ENCODE measurements around the gene PI4KB.

PI4KB gene

DNA sequence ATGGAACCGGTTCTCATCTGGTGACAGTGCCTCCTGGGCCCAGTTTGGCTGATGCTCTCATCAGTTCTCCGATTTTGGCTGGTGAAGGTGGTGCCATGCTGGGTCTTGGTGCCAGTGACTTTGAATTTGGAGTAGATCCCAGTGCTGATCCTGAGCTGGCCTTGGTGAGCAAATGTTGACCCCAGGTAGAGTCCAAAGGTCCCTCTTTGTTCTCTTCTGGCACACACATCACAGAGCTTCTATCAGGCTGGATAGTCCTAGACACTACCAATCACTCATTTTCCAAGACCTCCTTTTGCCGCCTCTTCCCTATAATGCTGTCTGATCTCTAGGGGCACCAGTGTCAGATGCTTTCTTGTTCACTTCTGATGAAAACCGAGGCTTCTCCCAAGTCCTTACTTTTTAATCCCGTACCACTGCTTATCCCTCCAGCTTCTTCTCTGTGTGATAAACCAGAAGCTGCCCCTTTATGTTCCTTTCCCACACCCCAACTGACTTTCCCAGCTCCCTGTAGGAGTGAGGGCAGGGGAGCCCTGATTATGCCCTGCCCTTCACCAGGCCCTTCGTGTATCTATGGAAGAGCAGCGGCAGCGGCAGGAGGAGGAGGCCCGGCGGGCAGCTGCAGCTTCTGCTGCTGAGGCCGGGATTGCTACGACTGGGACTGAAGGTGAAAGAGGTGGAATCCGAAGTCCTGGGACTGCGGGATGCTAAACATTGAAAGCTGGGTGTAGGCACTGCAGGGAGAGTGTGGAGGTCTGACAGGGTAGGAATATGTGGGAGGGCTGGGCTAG lies 61.6 kb downstream of the PI4KB start:
- Histone ChIP-seq H4K20me1 (peaks cover 13% of the 10 kb centered on the region), H3K27ac (no peak overlapping the region), H3K36me3 (peaks cover 96% of the 10 kb centered on the region), H3K27me3 (no peaks in the 10 kb centered on the region), H3K4me2 (no peak overlapping the region), H3K9me3 (no peaks in the 10 kb centered on the region), H3K9ac (no peak overlapping the region), H3K4me1 (no peaks in the 10 kb centered on the region), H3K4me3 (no peak overlapping the region)
- no peak for TF ChIP-seq Cebpa-rat (IDR thresholded peaks at IDR 0.05)

DNA sequence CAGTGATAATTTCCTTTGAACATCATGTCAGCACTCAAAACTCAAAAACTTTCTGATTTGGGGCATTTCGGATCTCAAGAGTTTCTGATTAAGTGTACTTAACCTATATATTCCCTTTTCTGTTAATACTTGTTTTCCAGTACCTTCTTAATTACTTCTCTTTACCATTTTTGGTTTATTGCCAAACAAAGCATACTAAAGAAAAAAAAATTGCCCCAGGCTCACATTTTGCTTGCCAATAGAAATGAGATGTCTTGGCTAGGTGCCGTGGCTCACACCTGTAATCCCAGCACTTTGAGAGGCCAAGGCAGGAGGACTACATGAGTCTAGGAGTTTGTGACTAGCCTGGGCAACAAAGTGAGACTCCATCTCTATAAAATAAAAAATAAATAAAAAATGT lies 67.9 kb downstream of the PI4KB start:
- no peak overlapping the region for H3K4me3 ChIP-seq
- no peaks in the 10 kb centered on the region for H3K9me3 ChIP-seq
- no peak overlapping the region for H3K9ac ChIP-seq
- no peak for TF ChIP-seq Cebpa-rat (IDR thresholded peaks at IDR 0.05)
- no peaks in the 10 kb centered on the region for H3K27me3 ChIP-seq
- peaks cover 59% of the 10 kb centered on the region for H3K36me3 ChIP-seq
- no peak overlapping the region for H3K4me2 ChIP-seq
- H3K4me1 ChIP-seq: peaks cover 10% of the 10 kb centered on the region
- no peak overlapping the region for H3K27ac ChIP-seq
- H4K20me1 ChIP-seq: peaks cover 47% of the 10 kb centered on the region

DNA sequence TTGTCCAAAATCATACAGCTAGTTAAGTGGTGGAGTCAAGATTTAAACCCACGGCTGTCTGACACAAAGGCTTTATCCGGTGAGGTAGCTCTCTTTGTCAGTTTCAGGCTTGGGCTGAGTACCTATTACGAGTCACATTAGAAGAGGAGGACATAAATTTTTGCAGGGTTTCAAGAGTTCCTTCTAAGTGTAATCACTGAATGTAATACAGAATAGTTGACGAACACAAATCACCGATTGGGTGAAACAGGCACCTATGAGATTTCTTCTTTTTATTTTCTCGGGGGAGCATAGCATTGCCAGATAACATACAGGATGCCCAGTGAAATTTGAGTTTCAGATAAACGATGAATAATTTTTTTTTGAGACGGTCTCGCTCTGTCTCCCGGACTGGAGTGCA lies 71.8 kb downstream of the PI4KB start:
- peak overlapping the region; percentile 87 for H3K27ac ChIP-seq
- TF ChIP-seq Cebpa-rat (IDR thresholded peaks at IDR 0.05): no peak

DNA sequence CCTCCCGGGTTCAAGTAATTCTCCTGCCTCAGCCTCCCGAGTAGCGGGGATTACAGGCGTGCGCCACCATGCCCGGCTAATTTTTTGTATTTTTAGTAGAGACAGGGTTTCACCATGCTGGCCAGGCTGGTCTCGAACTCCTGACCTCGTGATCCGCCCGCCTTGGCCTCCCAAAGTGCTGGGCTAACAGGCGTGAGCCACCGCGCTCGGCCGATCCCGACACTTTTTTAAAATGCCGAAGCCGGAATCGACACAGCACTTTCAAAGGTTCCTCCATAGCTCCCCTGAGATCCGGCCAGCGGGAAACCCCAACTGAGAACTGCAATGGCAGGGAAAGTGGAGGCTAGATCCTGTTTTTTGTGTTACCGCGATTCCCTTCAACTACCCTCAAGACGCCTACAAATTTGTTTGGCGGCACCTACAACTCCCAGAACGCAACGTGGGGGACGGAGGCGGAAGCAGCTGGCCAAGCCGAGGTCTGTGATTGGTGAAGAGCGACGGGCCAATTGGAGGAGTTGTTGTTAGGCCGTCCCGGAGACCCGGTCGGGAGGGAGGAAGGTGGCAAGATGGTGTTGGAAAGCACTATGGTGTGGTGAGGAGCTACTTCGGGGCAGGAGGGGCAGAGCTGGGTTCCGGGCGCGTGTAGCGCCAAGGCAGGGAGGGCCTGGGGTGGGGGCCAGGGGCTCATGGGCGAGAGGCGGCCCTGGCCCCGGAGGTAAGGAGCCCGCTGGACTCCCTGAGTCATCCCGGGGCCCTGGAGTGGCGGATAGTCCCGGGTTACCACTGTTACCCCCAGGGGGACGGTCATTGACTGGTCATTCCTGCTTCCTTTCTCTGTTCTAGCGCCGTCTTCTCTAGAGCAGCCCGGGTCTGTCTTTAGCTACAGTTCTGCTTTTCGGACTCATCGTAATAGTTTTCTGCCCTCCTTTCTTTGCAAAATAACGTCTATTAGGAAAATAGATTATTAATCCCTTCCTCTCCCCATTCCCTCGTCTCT lies 72.7 kb downstream of the PI4KB start, which contains the start of gene PSMD4:
Gene PSMD4, plus strand, starts transcription at position 518 of the 997 bp plus-strand sequence. Its CDS starts 49 bp downstream, at position 567.
- H3K9ac ChIP-seq: peak within 1 kb of the TSS; percentile 93
- H3K4me2 ChIP-seq: peak within 1 kb of the TSS; percentile 92
- peaks cover 15% of the 10 kb centered on the region for H3K4me1 ChIP-seq
- peak within 1 kb of the TSS; percentile 85 for H3K4me3 ChIP-seq
- H3K27ac ChIP-seq: peak within 1 kb of the TSS; percentile 87
- peaks cover 24% of the 10 kb centered on the region for H4K20me1 ChIP-seq
- no peaks in the 10 kb centered on the region for H3K9me3 ChIP-seq
- H3K27me3 ChIP-seq: no peaks in the 10 kb centered on the region
- no peak for TF ChIP-seq Cebpa-rat (IDR thresholded peaks at IDR 0.05)
- H3K36me3 ChIP-seq: peaks cover 30% of the 10 kb centered on the region

More for the DNA sequence above, 71.8 kb downstream of the PI4KB start:
- H3K9ac ChIP-seq: peak overlapping the region; percentile 93
- no peaks in the 10 kb centered on the region for H3K9me3 ChIP-seq
- H3K4me1 ChIP-seq: peaks cover 15% of the 10 kb centered on the region
- peak overlapping the region; percentile 92 for H3K4me2 ChIP-seq
- H3K36me3 ChIP-seq: peaks cover 28% of the 10 kb centered on the region
- peaks cover 31% of the 10 kb centered on the region for H4K20me1 ChIP-seq
- H3K27me3 ChIP-seq: no peaks in the 10 kb centered on the region
- H3K4me3 ChIP-seq: peak overlapping the region; percentile 85

DNA sequence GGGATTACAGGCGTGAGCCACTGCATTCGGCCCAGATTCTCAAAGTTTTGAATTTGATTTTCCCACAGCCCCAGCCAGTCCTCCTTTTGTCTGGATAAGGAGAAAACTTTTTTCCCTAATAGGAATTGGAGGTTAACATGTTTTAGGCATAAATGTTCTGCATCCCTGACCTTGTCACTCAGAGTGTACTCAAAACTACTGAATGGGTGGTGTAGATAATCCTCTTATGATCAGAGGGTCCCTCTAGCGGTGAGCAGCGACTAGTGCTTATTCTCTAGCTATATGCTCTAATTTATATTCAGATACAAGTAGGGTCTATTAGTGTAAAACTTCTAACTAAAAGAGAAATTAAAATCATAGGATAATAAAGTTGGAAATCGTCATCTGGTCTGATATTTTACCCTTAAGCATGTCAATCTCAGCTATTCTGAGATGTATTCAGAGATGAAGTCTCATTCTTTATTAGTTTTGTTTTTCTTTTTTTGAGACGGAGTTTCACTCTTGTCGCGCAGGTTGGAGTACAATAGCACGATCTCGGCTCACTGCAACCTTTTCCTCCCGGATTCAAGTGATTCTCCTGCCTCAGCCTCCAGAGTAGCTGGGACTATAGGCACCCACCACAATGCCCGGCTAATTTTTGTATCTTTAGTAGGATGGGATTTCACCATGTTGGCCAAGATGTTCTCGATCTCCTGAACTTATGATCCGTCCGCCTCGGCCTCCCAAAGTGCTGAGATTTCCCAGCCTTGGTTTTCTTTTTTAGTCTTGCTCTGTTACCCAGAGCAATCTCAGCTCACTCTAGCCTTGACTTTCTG lies 75.4 kb downstream of the PI4KB start:
- H3K4me3 ChIP-seq: no peak overlapping the region
- peaks cover 15% of the 10 kb centered on the region for H3K4me1 ChIP-seq
- H3K36me3 ChIP-seq: peaks cover 41% of the 10 kb centered on the region
- H3K27ac ChIP-seq: no peak overlapping the region
- H3K9ac ChIP-seq: no peak overlapping the region
- H3K9me3 ChIP-seq: no peaks in the 10 kb centered on the region
- peaks cover 8% of the 10 kb centered on the region; the same call in 1 of the 2 replicates for H4K20me1 ChIP-seq
- no peak overlapping the region for H3K4me2 ChIP-seq
- H3K27me3 ChIP-seq: no peaks in the 10 kb centered on the region
- TF ChIP-seq Cebpa-rat (IDR thresholded peaks at IDR 0.05): no peak

DNA sequence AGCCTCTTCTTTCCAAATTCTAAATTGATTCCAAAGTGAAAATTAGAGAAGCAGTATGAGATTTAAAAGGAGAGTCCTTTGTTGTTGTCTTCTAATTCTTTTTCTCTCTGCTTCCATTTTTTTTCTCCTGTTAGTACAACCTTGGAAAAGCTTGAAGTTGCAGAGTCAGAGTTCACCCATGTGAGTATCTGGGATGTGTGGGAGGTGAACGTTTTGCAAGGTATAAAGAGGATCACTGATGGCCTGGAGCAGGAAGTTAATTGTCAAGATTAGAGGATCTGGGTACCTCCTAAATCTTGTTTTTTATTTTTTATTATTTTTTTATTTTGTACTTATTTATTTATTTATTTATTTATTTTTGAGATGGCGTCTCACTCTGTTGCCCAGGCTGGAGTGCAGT lies 80.4 kb downstream of the PI4KB start:
- no peak for TF ChIP-seq Cebpa-rat (IDR thresholded peaks at IDR 0.05)
- Histone ChIP-seq H4K20me1 (no peaks in the 10 kb centered on the region), H3K9ac (no peak overlapping the region), H3K4me2 (no peak overlapping the region), H3K27ac (no peak overlapping the region), H3K27me3 (no peaks in the 10 kb centered on the region), H3K9me3 (no peaks in the 10 kb centered on the region), H3K4me3 (no peak overlapping the region), H3K36me3 (peaks cover 92% of the 10 kb centered on the region), H3K4me1 (no peaks in the 10 kb centered on the region)

DNA sequence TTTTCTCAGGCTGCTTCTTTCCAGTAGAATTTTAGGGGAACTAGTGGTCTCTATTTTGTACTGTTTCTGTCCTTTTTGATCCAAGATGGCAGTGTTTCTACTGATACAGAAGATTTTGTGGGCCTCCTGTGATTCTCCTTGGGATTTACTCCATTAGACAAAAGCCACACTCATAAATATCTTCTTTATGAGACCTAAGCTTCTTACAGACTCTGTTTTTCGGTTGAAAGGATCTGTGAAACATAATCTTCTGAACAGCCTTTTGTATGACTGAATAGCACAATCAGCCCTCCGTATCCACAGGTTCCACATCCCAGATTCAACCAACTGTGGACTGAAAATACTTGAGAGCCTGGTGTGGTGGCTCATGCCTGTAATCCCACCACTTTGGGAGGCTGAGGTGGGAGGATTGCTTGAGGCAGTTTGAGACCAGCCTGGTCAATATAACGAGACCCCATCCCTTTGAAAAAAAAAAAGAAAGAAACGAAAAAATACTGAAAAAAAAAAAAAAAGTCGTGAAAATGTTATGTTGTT lies 83.5 kb downstream of the PI4KB start:
- H3K4me2 ChIP-seq: no peak overlapping the region
- no peak overlapping the region for H3K4me3 ChIP-seq
- H3K4me1 ChIP-seq: no peaks in the 10 kb centered on the region
- no peaks in the 10 kb centered on the region for H4K20me1 ChIP-seq
- no peaks in the 10 kb centered on the region for H3K27me3 ChIP-seq
- no peak overlapping the region for H3K27ac ChIP-seq
- no peak overlapping the region for H3K9ac ChIP-seq
- no peaks in the 10 kb centered on the region for H3K9me3 ChIP-seq
- H3K36me3 ChIP-seq: peaks cover 100% of the 10 kb centered on the region
- TF ChIP-seq Cebpa-rat (IDR thresholded peaks at IDR 0.05): no peak

DNA sequence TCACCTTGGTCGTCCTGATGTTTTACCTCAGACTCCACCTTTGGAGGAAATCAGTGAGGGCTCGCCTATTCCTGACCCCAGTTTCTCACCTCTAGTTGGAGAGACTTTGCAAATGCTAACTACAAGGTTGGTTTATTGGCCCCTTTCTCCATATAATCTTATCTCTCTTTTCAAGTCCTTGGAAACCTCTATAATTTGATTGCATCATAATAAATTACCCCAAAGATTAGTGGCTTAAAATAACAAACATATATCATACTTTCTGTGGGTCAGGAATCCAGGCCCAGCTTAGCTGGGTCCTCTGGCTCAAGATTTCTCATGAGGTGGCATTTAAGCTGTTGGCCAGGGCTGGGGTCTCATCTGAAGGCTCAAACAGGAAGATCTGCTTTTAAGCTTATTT lies 84.8 kb downstream of the PI4KB start:
- Histone ChIP-seq H3K9me3 (no peaks in the 10 kb centered on the region), H3K27me3 (no peaks in the 10 kb centered on the region), H3K4me2 (no peak overlapping the region), H3K4me3 (no peak overlapping the region), H3K36me3 (peaks cover 100% of the 10 kb centered on the region), H3K27ac (no peak overlapping the region), H3K4me1 (peaks cover 9% of the 10 kb centered on the region), H4K20me1 (peaks cover 8% of the 10 kb centered on the region; the same call in 1 of the 2 replicates), H3K9ac (no peak overlapping the region)
- TF ChIP-seq Cebpa-rat (IDR thresholded peaks at IDR 0.05): peak; percentile 35; the same call in 1 of the 2 replicates
